NCI-H446 (cell line): ENCODE data around the gene LRRC8C.
"Not testable (repeated sequence)": the region's sequence is repeated elsewhere in the genome, so short reads cannot be mapped to it uniquely, and the experiment has no call there.

ENCODE experiments used
- DNase-seq, 2 experiments: peaks; one replicate each; lab custom pipeline; 2025; lab: John Stamatoyannopoulos, UW

LRRC8C gene

DNA sequence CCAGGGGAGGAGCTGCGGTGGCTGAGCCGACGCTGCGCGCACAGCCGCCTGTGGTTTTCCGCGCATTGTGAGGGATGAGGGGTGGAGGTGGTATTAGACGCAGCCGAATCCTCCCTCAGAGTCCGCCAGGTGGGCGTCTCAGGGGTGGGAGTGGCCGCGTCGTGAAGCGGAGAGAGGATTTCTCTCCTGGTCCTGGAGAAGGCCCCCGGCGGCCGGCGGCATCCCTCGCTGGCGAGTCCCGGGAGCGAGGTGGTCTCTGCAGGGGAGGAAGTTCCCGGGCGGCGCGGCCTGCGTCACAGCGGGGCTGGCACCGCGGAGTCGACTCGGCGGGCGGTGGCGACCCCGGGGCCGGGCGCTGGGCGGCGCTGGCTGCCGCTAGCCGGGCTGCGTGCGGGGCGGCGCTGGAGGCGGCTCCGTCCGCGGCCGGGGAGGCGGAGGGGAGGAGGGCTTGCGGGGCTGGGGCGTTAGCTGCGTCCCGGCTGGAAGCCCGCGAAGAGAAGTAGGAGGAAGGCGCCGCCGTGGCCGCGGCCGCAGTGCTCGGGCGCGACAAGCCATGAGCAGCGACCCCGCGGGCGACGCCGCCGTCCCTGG, at the start of gene LRRC8C:
LRRC8C (plus strand) TSS at position 464 of the 591 bp plus-strand sequence. CDS start 53,354 bp downstream, outside the sequence.
- peak; percentile 60 to 87 for DNase-seq

DNA sequence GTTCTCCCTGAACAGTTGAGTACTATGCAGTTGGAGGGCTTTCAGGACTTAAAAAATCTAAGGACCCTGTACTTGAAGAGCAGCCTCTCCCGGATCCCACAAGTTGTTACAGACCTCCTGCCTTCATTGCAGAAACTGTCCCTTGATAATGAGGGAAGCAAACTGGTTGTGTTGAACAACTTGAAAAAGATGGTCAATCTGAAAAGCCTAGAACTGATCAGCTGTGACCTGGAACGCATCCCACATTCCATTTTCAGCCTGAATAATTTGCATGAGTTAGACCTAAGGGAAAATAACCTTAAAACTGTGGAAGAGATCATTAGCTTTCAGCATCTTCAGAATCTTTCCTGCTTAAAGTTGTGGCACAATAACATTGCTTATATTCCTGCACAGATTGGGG, 48.7 kb upstream of the LRRC8C start:
- DNase-seq, result no peak

DNA sequence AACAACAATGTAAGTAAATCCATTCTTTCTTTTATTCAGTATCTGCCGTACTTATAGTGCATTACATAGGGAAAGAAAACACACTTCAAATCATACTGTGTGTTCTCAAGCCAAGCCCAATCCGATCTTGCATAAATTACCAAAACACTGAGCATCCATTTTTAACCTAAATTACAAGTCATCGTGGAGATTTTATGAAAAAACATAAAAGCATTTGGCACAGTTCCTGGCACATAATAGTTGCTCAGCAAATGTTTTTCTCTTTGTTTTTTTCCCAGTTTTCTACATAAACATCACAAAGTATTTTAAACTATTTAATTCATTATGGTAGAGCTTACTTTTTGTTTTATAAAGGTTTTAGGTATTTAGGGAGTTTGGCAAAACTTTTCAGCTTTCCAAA, 48.1 kb upstream of the LRRC8C start:
- no peak for DNase-seq

DNA sequence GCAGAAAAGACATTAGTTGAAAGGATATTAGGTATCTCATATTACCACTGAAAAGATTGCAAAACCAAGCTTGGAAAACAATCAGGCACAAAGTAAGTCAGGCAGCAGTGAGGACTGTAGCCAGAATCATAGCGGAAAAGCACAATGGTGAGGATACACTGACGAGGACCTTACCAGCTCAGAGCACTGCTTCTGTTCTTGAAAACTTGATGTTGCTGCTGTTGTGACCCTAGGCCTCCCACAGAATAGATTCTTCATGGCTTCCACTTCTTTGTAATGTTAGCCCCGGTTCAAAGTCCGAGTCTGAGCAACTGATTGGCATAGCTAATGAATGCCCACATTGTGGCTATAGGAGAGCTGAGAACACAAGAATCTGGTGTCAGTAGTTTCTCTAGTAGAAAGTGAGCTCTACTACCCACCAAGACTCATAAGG, 45.2 kb upstream of the LRRC8C start:
- DNase-seq, result no peak

DNA sequence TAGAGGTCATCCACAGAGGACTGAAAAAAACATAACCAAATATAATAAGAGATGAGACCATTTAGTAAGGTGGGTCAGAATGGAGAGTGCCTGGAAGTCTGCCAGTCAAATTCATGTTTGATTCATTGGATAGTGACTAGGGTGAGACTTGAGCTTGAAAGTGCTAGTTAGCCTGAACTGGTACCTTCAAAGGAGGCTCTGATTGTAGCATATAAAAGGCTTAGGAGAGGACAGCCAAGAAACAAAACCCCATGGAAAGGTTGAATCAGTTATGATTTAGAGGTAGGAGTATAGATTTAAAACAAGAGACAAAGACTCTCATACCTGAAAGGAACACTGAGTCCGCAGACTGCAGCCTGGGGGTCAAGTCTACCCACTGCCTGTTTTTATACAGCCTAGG, 44.4 kb upstream of the LRRC8C start:
- DNase-seq, result no peak

DNA sequence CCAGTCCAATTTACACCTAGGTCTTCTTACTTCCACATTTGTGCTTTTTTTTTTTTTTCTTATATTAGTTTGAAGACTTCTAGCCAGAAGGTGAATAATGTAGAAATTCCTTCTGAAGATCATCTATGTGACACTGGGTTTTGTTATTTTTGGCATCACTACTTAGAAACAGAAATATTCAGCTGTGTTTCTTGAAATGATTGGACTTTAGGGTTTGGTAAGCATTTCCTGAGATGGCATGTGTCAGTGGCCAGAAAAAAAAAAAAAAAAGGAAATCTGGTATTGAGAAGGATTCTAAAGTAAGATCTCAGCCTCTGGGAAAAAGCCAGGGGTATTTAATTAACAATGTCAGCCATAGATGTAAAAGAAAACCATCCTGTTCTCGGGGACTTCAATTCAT, 43.4 kb upstream of the LRRC8C start:
- DNase-seq, result no peak

DNA sequence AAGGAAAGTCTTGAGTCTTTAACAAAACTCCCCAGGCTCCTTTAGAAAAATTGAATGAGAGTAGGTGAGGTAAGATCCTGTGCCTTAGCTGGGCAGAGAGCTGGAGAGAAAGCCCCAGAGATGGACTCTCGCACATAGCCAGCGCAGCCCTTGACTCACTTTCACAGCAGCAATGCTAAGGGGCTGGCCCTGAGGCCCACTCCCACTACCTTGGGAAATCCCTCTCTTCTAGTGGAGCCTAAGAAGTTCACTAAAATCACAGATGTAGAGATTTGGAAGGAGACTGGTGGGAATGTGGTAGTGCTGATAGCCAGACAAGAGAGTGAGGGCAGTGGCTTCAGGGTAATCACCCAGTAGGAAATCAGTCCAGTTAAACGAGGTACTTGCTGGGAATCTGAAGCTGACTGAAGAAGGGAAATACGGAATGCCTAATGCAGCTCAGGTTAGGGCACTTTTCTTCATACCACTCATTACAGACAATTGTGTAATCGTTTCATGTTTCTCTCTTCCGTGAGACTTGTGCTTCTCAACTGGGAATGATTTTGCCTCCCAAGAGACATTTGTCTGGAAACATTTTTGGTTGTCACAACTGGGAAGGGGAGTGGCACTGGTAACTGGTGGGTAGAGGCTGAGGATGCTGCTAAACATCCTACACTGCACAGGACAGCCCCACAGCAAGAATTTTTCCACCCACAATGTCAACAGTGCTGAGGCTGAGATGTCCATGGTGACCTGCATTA, 42.4 kb upstream of the LRRC8C start:
- DNase-seq, result no peak

DNA sequence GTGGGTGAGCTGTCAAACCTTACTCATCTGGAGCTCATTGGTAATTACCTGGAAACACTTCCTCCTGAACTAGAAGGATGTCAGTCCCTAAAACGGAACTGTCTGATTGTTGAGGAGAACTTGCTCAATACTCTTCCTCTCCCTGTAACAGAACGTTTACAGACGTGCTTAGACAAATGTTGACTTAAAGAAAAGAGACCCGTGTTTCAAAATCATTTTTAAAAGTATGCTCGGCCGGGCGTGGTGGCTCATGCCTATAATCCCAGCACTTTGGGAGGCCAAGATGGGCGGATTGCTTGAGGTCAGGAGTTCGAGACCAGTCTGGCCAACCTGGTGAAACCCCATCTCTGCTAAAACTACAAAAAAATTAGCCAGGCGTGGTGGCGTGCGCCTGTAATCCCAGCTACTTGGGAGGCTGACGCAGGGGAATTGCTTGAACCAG, 40.0 kb upstream of the LRRC8C start:
- DNase-seq, result not testable (repeated sequence)

DNA sequence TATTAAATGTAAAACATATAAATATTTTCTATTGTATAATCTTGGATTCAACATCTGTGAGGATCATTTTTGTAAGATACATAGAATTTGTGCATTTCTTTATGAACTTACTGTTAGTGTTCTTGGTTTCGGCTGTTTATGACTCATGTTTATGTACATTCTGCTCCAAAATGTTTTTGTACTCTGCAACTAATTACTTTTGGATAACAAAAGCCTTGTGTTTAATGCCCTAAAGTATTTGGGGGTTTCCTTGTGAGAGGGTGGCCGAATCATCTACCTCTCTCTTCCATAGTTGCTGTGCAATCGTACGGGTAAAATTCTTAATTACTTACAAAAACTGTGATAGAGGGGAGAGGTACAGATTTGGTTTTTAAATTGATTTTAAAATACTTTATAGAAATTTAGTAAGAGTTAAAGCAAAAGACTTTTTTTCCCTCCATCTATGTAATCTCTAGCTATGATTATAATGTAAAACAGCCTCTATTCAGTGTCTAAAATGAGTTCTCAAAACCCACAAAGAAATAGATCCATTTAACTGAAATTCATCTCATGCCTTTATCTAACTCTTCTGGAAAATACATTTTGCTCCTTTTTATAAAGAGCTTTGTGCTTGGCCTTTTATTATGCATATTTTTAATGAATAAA, 38.7 kb upstream of the LRRC8C start:
- no peak for DNase-seq

DNA sequence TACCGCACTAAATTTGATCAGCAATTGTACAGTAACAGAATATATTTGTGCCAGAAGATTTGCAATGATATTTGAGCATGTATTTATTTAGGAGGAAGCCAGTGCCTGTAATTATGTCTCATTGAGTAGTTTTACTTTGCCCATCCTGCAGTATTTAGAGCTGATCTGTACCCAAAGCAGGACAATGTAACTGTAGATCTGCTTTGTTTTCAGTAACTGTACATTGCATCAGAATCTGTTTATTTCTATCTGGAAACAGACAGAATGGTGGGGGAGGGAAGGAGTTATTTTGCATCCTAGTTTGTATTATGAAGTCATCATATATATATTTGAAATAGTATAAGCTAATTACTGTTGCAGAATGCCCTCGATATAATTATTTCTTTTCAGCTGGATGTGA, 36.2 kb upstream of the LRRC8C start:
- no peak for DNase-seq

DNA sequence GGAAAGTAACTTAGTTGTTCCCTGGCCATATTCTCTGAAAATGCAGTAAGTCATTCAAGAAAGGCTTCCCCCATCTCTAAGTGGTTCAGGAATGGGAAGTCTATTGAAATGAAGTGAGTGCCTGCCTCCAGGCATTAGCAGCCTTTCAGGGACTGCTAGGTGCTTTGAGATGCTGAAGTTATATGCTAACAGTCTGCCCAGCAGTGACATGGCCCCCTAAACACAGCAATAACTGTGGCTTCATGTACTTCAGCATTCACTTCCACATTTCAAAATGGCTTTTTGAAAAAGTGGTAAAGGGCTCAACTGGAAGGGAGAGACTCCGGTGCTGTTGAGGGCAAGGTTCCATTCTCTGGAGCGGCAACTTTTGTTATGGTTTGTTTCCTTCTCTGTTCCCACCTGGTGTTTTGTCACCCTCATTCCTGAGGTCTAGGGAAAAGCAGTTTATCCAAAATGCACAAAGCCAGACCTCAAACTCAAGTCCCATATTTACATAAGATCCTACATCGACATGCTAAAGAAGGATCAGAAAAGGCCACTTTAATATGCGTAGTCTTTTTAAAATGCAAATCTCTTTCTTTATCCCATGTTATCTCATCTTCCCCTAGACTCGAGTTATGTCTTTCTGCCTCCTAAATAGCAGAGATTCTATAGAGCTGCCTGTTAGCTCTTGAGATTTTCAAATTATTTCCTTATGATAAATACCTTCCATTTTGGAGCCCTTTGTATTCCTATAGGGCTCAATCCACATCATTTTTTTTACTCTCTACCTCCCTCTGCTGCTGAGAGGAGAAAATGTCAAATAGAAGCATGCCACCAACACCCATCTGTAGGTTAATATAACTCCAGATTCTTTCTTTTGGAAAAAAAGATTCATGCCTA, 34.2 kb upstream of the LRRC8C start:
- peak; percentile 52 to 65 for DNase-seq

DNA sequence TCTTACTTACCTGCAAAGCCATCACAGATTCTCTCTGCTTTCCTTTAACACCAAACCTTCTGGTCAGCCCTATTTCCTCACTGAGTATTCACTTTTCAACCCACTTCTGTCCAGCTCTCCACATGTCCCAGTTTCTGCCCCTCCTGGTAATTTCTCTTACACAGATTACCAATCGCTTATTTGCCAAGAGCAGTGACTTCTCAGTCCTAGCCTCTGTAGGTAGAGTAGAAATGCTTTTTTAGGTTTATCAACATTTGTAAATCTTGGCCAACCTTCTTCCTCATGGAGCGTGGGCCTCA, 33.6 kb upstream of the LRRC8C start:
- DNase-seq, result no peak

DNA sequence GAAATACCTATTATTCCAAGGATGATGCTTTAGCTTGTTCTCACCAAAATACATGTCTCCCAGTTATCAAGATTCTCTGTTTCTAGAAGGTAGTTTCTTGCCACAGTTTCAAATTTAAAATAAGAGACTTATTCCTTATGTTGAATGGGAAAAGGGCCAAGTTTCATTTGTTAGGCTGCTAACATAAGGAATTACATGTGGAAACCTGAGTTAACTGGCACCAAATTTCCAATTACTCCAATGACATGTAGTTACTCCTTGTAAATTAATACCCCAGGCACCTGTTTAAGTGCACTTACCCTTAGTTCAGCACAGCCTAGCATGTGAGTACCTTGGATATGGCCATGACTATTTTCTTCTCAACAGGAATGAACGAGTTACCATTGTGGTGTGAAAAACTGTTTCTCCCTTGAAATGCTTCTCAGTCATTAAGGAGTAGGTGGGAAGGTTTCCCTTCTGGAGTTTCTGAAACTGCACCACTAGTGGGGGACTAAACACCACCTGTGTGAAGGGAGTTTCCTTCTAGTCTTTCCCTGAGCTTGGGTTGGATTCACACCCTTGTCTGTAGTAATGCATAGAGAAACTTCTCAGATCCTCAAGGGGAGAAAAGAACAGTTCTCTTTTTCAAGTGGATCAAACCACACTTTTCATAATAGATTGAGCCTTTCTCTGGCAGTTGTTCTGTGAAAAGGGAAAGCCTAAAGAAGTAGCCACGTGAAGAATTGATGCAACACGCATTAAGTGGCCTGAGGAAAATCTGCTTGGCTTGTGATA, 32.3 kb upstream of the LRRC8C start:
- DNase-seq, result no peak

DNA sequence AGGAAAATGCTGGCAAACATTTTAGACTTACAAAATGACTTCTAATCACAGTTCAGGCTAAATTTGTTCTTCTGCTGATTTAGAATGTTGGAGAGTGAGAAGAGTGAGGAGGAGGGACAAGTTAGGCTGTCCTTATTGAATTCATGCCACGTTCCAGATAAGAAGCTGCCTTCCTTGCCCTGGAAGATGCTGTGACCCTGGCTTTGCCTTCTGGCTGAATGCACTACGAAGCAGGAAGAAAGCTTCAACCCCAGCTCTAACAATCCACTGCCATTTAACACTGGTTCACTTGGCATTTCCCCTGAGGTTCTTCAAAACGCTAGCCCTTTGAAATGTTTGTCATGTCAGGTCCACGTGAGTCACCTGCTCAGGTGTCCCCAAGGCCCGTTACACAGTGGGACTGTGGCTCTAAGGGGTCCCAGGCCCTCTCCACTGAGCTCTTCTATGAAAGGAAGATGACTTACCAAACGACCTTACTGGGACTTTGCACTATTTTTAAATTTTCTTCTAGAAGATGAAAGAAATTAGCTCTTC, 30.0 kb upstream of the LRRC8C start:
- DNase-seq, result no peak

DNA sequence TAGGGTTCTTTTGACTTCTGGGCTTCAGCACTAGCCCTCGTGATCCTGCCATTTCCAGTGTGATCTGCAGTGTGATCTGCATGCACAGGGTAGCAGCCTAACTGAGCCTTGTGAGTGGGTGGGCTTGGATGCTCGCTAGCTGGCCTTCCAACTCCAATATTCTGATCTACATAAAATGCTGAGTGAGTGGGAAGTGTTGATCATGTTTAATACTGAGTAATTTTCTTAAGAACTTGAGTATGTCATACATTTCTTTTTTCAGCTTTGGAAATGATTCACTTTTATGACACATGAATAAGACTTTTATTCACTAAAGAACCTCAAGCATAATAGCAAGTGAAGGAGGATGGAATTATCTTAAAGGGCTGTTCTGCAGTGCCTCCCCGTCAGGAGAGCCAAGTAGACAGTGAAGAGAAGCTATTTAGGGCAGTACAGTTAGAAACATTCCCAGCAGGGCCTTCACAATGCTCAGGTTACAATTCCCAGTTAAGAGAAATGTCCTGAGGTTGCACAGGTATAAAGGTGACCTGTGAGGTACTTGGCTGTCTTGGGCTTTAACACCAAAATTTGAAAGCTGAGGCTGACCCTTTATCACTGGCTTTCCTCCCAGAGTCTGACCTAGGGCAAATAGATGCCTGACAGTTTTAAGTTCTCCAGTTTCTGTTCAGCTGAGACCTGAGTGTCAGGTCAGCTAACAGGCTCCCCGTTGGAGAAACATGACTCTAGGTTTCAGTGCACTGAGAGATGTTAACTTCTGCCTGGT, 29.1 kb upstream of the LRRC8C start:
- DNase-seq, result no peak

DNA sequence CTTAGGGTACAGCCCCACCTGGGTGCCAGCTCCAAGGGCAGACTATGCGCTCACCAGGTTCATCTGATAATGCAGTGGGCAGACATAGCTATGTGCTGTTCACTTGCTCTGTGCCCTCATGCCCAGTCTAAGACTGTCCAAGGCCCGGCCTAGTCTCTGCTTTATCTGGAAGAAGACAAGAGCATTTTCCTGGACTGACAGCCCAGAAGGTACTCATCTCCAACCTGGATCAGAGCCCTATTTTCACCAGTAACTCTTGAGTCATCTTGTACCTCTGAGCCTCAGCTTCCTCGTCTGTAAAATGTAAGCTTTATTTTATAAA, 28.5 kb upstream of the LRRC8C start:
- DNase-seq, result no peak

DNA sequence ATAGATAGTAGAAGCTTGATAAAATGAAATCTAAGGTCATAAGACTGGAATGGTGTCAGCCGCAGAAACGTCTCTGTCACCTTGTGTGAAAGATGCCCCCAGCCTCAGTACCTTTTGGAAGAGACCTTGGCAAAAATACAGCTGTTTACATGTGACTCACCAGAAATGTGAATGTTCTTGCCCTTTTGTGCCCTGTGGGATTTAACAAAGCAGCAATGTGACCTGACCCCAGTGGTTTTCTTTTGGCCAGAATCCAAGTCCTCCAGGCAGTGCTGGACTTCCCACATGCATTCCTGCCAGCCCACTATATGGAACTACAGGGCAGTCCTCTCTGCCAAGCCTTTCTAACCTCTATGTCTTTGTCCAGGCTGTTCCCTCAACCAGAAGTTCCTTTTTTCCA, 27.2 kb upstream of the LRRC8C start:
- no peak for DNase-seq

DNA sequence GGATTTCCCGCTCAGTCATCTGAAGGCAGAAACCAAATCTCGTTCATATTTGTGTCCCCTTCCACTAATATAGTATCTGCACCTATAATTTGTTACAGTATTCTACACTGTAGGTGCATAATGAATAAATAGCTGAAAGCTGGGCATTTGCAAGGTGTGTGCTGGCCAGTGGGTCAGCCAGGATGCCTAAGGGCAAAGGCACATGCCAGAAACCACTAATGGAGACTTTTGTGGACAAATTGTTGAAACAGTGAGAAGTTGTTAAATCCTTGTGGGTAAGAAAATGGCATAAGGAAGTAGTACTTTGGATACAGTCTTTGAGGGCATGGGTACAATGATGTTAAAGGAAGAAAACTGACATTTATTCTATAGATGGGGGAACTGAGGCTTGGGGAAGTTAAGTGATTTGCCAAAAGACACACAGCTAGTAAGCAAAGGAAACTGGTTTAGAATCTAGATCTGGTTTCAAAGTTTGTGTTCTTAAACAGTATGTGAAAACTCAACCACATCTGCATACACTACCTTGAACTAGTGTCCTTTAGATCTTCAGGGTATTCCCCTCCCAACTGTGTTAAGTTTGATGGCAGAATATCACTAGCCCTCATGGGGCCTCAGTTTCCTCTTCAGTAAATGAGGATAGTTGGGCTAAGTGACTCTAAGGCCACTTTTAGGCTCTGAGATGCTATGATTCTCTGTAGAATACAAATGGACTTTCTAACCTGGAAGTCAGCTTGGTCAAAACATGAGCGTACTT, 26.5 kb upstream of the LRRC8C start:
- no peak for DNase-seq

DNA sequence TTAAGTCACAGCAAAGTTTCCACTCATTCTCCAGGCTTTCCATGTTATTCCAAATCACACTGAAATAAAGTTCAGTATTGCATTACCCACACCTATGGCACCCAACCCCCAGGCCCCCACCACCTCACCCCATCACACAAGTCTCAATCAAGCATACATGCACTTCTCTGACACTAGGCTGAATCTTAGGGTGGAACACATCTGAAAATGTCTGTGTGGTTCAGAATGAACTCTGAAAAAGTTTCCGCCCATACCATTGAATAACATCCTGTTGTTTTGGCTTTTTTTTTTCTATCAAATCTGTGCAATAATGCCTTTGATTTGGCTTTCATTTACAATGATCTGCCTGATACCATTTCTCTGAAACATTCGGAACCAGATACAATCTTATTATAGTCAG, 25.8 kb upstream of the LRRC8C start:
- no peak for DNase-seq
